B cell (primary cell): ENCODE results near the gene PRPF39. TPM values are rescaled to one million over a fixed set of nuclear protein-coding genes. Genes with fewer than 3 reads are reported as not detected.

Experiments used
- ATAC-seq: fragments of 200-7000 bp; cut with Tn5 transposase; one replicate; pipeline ENCODE4 v1.10.0; 2021; ENCODE audit warnings: low read depth, mild to moderate bottlenecking, moderate number of reproducible peaks, moderate library complexity
- CTCF ChIA-PET: fragments of 350-600 bp; sonication (Branson Sonifier 250); formaldehyde crosslinking; loops from one replicate; lab custom pipeline; 2021; ENCODE audit warnings: antibody characterized with exemption, inconsistent platforms; lab: Charles Lee
- POLR2A ChIA-PET: fragments of 350-600 bp; sonication (Branson Sonifier 250); formaldehyde crosslinking; loops from one replicate; lab custom pipeline; 2021; ENCODE audit warnings: antibody characterized with exemption; lab: Charles Lee
- DNase-seq: peaks from one replicate; pipeline ENCODE4 v3.0.0; 2013
- H2AFZ ChIP-seq: 2 replicates; pipeline ENCODE4 v1.6.1; 2012; ENCODE audit warnings: mild to moderate bottlenecking, low read depth, low read length; ENCODE audit not compliant: insufficient read depth, poor library complexity, severe bottlenecking
- H3K27ac ChIP-seq, 2 donors: 1 replicate in 1 of 2; 2 replicates in 1 of 2; pipeline ENCODE4 v1.5.1; 2012 to 2013; ENCODE audit warnings: low read length in 2 of 2, mild to moderate bottlenecking in 2 of 2, moderate library complexity in 1 of 2
- H3K27me3 ChIP-seq, 4 experiments: fragments of 200-600 bp in 1 of 4; sonication (generic) in 1 of 4; replicated peaks in 1 of 4; 1 replicate in 2 of 4; 2 replicates in 2 of 4; pipeline versions ENCODE4 v1.6.1 to v1.7.0; 2013 to 2016; ENCODE audit warnings: low read length in 3 of 4, mild to moderate bottlenecking in 2 of 4, mixed read lengths in 1 of 4, moderate library complexity in 1 of 4; ENCODE audit not compliant: insufficient read depth in 4 of 4, control insufficient read depth in 3 of 4; ENCODE audit errors: control extremely low read depth in 1 of 4
- H3K36me3 ChIP-seq, 2 experiments: replicated peaks in 1 of 2; 1 replicate in 1 of 2; 2 replicates in 1 of 2; pipeline versions ENCODE4 v1.6.1 to v1.7.1; 2013; ENCODE audit warnings: low read length in 1 of 2; ENCODE audit not compliant: insufficient read depth in 2 of 2, control insufficient read depth in 1 of 2; ENCODE audit errors: control extremely low read depth in 1 of 2, extremely low read depth in 1 of 2
- H3K4me1 ChIP-seq, 2 donors: fragments of 200-600 bp in 1 of 2; sonication (generic) in 1 of 2; 1 replicate in 1 of 2; 2 replicates in 1 of 2; pipeline versions ENCODE4 v1.5.1 to v1.6.1; 2013 to 2017; ENCODE audit warnings: low read length in 2 of 2; ENCODE audit not compliant: control insufficient read depth in 2 of 2, insufficient read depth in 2 of 2
- H3K4me2 ChIP-seq: replicated peaks from 2 replicates; pipeline ENCODE3; 2012; ENCODE audit warnings: mild to moderate bottlenecking, low read depth, low read length; ENCODE audit not compliant: poor library complexity, severe bottlenecking
- H3K4me3 ChIP-seq, 5 experiments: fragments of 200-600 bp in 1 of 5; sonication (generic) in 1 of 5; 1 replicate in 3 of 5; 2 replicates in 2 of 5; pipeline versions ENCODE4 v1.5.1 to v1.7.0; 2011 to 2016; ENCODE audit warnings: low read length in 4 of 5, mild to moderate bottlenecking in 4 of 5, low read depth in 2 of 5, control low read depth in 1 of 5, moderate library complexity in 1 of 5; ENCODE audit not compliant: insufficient read depth in 1 of 5; ENCODE audit errors: control extremely low read depth in 1 of 5, extremely low read depth in 1 of 5
- H3K79me2 ChIP-seq: fragments of 200-600 bp; sonication (generic); one replicate; pipeline ENCODE4 v1.6.0; 2016; ENCODE audit warnings: low read length; ENCODE audit not compliant: control insufficient read depth, insufficient read depth
- H3K9ac ChIP-seq: fragments of 200-600 bp; sonication (generic); 2 replicates; pipeline ENCODE4 v1.6.1; 2017; ENCODE audit warnings: mild to moderate bottlenecking, low read length, moderate library complexity
- H3K9me3 ChIP-seq, 3 donors: one replicate each; pipeline versions ENCODE4 v1.6.1 to v1.7.1; 2013; ENCODE audit warnings: low read length in 2 of 3; ENCODE audit not compliant: control insufficient read depth in 2 of 3, insufficient read depth in 1 of 3; ENCODE audit errors: control extremely low read depth in 1 of 3
- H4K20me1 ChIP-seq: 2 replicates; pipeline ENCODE4 v1.6.0; 2012; ENCODE audit warnings: mild to moderate bottlenecking, low read length; ENCODE audit not compliant: insufficient read depth, control insufficient read depth, poor library complexity, severe bottlenecking
- H3K27ac Mint-ChIP-seq: one replicate; pipeline ENCODE4 v1.8.0; 2021; ENCODE audit warnings: mixed read lengths
- H3K27me3 Mint-ChIP-seq: one replicate; pipeline ENCODE4 v1.8.0; 2021; ENCODE audit warnings: mixed read lengths
- H3K4me1 Mint-ChIP-seq: one replicate; pipeline ENCODE4 v1.8.0; 2021; ENCODE audit warnings: mixed read lengths
- H3K4me3 Mint-ChIP-seq: one replicate; pipeline ENCODE4 v1.8.0; 2021; ENCODE audit warnings: mixed read lengths
- H3K9me3 Mint-ChIP-seq: one replicate; pipeline ENCODE4 v1.8.0; 2022; ENCODE audit warnings: mixed read lengths; ENCODE audit not compliant: insufficient read depth
- EZH2 ChIP-seq: IDR thresholded peaks from 2 replicates; pipeline ENCODE4 v1.6.1; 2012; ENCODE audit warnings: borderline replicate concordance, low read depth, mild to moderate bottlenecking, moderate library complexity, low read length; ENCODE audit not compliant: insufficient read depth, poor library complexity, severe bottlenecking
- WGBS: methylation state at CpG from one replicate; pipeline ENCODE4 v1.1.5; 2013; ENCODE audit warnings: missing lambda C conversion rate; ENCODE audit not compliant: insufficient coverage; 5-methylcytosine and 5-hydroxymethylcytosine counted together
- intact Hi-C: fragments of 100-400 bp; cut with micrococcal nuclease; formaldehyde crosslinking; loops from one replicate; pipeline ENCODE4 v1.10.0; 2022
- polyA plus RNA-seq: library from polyadenylated mRNA; depleted of rRNA; stranded (reverse); fragments of >200 nt; gene quantifications from 2 replicates; pipeline ENCODE4 v1.2.3, GENCODE V29; 2012
- total RNA-seq, 2 donors: library from RNA; stranded (reverse); fragments of 120-200 nt in 1 of 2; gene quantifications; 1 replicate in 1 of 2; 2 replicates in 1 of 2; pipeline versions ENCODE4 v1.2.3 to v1.2.4, GENCODE V29; 2013 to 2022
- TF ChIP-seq, protein P1 (sequence below): fragments of 200-600 bp; IDR thresholded peaks from one replicate; pipeline ENCODE4 v1.8.0; 2022; ENCODE audit warnings: antibody characterized with exemption, mild to moderate bottlenecking

Gene PRPF39
- total and polyA plus RNA-seq, 2 donors (not counting 1 experiment from before 2014, with no cell fraction given), result 64.8 to 72.7 TPM

DNA sequence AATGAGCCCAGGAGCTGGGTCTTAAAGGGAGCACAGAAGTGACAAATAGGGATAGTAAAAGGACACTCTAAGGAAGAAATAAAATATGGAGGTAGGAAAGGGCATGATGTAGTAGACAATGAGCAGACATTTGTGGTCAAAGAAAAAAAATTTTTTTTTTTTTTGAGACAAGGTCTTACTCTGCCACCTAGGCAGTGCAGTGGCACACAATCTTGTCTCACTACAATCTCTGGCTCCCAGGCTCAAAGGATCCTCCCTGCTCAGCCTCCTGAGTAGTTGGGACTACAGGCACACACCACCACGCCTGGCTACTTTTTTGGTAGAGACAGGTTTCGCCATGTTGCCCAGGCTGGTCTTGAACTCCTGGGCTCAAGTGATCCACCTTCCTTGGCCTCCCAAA, 41.8 kb downstream of the PRPF39 start:
- no peaks in the 10 kb centered on the region for H3K27me3 Mint-ChIP-seq
- H3K27ac ChIP-seq, result no peak overlapping the region
- H3K9ac ChIP-seq, result no peak overlapping the region
- TF ChIP-seq EZH2, result no peak
- TF ChIP-seq, protein P1, sequence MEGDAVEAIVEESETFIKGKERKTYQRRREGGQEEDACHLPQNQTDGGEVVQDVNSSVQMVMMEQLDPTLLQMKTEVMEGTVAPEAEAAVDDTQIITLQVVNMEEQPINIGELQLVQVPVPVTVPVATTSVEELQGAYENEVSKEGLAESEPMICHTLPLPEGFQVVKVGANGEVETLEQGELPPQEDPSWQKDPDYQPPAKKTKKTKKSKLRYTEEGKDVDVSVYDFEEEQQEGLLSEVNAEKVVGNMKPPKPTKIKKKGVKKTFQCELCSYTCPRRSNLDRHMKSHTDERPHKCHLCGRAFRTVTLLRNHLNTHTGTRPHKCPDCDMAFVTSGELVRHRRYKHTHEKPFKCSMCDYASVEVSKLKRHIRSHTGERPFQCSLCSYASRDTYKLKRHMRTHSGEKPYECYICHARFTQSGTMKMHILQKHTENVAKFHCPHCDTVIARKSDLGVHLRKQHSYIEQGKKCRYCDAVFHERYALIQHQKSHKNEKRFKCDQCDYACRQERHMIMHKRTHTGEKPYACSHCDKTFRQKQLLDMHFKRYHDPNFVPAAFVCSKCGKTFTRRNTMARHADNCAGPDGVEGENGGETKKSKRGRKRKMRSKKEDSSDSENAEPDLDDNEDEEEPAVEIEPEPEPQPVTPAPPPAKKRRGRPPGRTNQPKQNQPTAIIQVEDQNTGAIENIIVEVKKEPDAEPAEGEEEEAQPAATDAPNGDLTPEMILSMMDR, result no peak
- CTCF ChIA-PET, result no interaction called here
- no peaks in the 10 kb centered on the region for H3K9me3 ChIP-seq
- H3K9me3 Mint-ChIP-seq, result peaks cover 2% of the 10 kb centered on the region
- H2AFZ ChIP-seq, result no peak overlapping the region
- no peak overlapping the region for H3K4me3 Mint-ChIP-seq
- H3K4me1 ChIP-seq, result no peaks in the 10 kb centered on the region
- no peaks in the 10 kb centered on the region for H4K20me1 ChIP-seq
- no peak overlapping the region for H3K27ac Mint-ChIP-seq
- WGBS, result 100% methylated on average over 2 of the region's 2 CpGs
- ATAC-seq, result no peak
- peaks cover 2% of the 10 kb centered on the region for H3K4me1 Mint-ChIP-seq
- no peaks in the 10 kb centered on the region for H3K27me3 ChIP-seq
- DNase-seq, result no peak
- peaks cover 15% of the 10 kb centered on the region for H3K79me2 ChIP-seq
- no peak overlapping the region for H3K4me2 ChIP-seq
- intact Hi-C loops, result no loop called here
- POLR2A ChIA-PET, result no interaction called here
- H3K36me3 ChIP-seq, result peaks cover 4 to 27% of the 10 kb centered on the region in 2 experiments
- H3K4me3 ChIP-seq, result no peak overlapping the region

DNA sequence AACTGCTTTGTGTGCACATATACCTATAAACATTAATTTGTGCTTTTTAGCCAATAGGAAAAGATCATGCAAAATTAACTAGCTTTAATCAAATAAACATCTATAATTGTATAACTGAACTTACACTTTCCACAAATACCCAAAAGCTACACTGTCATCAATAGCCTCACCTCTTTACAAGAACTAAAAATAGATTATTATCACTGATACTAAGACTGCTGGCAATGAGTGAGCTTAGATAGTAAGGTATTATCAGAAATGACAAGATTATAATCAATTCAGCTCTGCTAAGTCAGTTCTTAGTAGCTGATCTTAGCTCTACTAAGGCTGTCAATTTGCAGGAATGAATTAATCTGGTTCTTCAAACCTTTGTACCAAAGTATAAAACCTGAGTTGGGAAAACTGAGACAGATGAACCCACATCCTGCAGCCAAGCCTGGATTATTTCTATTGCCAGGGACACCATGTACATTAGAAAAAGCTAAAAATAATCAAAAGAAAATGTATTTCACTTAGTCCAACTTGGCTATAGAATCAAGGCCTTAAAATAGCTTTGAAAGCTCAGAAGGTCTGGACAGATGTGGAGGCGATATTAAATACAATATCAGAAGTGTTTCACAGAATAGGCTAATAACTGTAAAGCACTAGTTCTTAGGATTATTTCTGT, 45.2 kb downstream of the PRPF39 start:
- peaks cover 36% of the 10 kb centered on the region for H3K79me2 ChIP-seq
- POLR2A ChIA-PET, result no interaction called here
- H3K27ac Mint-ChIP-seq, result no peak overlapping the region

More for the DNA sequence above, 45.2 kb downstream of the PRPF39 start:
- TF ChIP-seq, protein P1, result no peak
- TF ChIP-seq EZH2, result no peak
- H3K27me3 ChIP-seq, result no peaks in the 10 kb centered on the region
- peaks cover 3 to 27% of the 10 kb centered on the region in 2 experiments for H3K36me3 ChIP-seq
- H3K4me1 Mint-ChIP-seq, result peaks cover 13% of the 10 kb centered on the region
- H3K4me3 Mint-ChIP-seq, result no peak overlapping the region
- no peaks in the 10 kb centered on the region for H3K27me3 Mint-ChIP-seq
- H3K9me3 ChIP-seq, result no peaks in the 10 kb centered on the region
- H3K4me2 ChIP-seq, result no peak overlapping the region
- intact Hi-C loops, result no loop called here
- no peak overlapping the region for H2AFZ ChIP-seq
- no peak overlapping the region for H3K4me3 ChIP-seq
- H4K20me1 ChIP-seq, result no peaks in the 10 kb centered on the region
- no CpG with 5 or more reads among the region's 1 CpG for WGBS
- H3K9ac ChIP-seq, result no peak overlapping the region
- peaks cover 9 to 10% of the 10 kb centered on the region in 2 donors for H3K4me1 ChIP-seq
- no peak for ATAC-seq
- CTCF ChIA-PET, result interaction anchor here (1.0 kb wide), 1 partner anchor 139 kb away, joined by 5 read pairs; no protein-coding TSS in a partner anchor
- DNase-seq, result no peak
- no peaks in the 10 kb centered on the region for H3K9me3 Mint-ChIP-seq
- H3K27ac ChIP-seq, result no peak overlapping the region
